Activated CD4-positive, alpha-beta T cell treated with anti-CD3 and anti-CD28 coated beads, Interleukin-2, amount 50 U/mL, for 24 hours (primary cell): ENCODE results near the gene MAP6D1.
A peak's percentile ranks its signal among the peaks of the same experiment; 100 is the strongest.
"Not testable (repeated sequence)": the region's sequence is repeated elsewhere in the genome, so short reads cannot be mapped to it uniquely, and the experiment has no call there.

Experiments
- DNase-seq, 2 donors: peaks; one replicate each; pipeline ENCODE4 v3.0.0-alpha.2; 2020; ENCODE audit warnings: low read depth in 1 of 2, low spot score in 1 of 2

The MAP6D1 gene

DNA sequence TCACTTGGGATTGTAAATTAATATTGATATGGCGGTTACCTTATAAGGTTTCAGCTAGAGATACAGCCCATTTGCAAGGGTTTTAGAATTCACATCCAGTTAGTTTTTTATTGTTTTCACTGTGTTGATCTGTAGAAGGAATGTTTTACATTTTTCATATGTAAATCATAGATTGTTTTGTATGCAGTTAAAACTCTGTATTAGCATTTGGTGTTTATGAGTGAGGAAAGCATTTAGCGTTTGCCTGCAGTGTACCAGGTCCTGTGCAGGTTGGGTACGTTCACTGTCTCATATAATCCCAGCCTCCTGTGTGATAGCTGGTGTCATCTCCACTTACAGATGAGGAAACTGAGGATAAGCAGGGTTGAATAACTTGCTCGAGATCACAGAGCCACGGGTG is 23.8 kb downstream of the MAP6D1 start:
- no peak for DNase-seq

DNA sequence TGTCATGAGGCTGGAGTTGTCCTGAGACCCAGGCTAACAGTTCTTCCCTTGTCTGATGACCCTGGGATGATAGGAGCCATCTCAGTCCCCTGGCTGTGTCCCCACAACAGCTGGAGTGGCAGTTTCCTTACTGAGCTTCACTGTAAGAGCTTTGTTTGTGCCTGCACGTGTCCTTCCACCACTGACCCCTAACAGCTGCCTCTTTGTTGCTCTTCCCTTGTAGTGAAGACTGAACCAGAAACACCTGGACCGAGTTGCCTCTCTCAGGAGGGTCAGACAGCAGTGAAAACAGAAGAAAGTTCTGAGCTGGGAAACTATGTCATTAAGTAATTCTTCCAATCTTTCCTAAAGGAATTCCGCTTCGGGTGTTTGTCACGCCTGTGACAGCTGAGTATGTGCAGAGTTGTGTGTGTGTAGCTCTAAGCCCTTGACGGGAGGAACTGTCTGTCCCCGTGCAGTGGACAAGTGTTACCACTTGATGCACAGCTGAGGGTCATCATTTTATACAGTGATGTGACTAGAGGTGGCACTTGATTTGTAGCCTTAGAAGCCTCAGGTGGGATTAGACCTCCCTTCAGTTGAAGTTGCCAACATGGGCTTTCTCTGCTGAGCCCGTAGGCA is 25.0 kb downstream of the MAP6D1 start:
- no peak for DNase-seq

DNA sequence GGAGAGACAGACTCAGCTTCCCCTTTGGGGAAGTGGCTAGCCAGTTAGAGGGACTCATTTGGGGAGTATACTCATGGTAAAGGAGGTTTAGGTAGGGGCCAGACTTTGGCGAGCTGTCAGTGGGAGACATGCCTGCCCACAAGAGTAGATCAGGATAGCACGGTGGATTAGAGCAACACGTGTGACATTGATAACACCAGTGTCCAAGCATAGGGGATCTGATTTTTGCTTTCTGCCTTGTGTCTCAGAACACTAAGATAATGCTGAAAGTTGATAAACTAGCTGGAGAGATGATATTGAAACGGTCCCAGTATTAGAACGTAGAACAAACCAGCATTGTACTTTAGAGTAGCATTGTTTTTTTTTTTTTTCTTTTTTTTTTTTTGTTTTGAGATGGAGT is 25.9 kb downstream of the MAP6D1 start:
- DNase-seq, result no peak

DNA sequence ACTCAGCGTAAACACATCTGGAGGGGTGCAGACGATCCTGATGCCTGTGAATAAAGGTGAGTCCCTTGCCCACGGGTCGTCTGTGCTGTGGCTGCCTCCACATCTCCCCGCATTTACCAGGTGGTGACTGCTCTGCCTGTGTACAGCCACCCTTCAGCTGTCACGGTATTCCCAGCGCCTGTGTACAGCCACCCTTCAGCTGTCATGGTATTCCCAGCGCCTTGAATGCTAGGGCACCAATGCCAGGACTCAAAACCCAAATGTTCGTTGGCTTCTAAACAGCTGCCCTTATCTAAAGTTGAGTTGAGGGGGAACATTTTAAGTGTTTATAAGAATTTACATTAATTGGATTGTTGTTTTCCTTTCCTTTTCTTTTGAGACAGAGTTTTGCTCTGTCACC is 27.4 kb downstream of the MAP6D1 start:
- no peak for DNase-seq

DNA sequence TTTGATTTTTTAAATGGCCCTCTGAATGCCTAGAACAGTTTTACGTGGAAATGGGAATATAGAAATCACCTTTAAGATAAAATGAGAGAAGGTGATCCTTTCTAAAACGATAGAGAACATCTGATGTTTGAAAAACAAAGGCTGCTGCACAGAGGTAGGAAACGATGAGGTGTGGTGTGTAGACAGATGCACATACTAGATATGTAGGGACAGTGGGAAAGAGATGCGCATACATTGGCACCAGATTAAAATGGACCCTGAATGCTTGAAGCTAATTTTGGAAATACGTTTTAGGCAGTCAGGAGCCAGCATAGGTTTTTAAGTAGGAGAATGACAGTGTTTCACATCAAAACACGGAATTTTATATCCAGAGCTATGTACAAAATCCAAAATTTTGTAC is 29.0 kb downstream of the MAP6D1 start:
- DNase-seq, result no peak

DNA sequence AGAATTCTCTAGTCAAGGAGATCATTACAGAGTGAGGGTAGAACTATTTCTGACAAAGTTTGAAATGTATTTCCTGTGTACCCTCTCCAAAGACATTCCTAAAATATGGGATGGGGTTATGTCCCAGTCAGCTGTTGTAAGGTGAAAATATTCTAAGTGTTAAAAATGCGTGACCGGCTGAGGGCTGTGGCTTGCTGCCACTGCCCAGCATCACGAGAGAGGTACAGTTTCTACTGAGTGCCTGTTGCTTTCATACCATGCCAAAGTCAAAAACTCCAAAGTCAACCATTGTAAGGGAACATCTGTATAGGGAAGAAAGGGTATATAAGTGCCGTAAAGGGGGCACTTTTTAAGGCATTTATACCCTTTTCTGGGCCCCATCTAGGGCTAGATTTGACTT is 30.9 kb downstream of the MAP6D1 start:
- DNase-seq, result no peak

DNA sequence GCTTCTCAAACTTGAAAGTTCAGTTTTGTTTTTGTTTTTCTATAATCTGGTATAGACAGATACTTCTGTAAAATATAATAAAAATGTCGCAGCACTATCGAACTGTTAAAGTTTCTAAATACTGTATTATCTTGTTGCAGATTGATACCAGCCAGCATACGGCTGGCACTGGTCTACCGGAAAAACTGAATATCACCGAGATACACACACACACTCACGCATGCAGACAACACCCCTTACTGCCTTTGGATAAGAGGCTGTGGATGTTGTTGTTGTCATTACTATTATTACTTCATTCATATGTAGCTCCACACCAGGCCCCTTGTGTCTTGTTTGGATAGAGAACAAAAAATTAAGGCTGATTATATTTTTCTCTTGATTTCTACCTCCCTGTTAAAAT is 32.4 kb downstream of the MAP6D1 start:
- no peak for DNase-seq

DNA sequence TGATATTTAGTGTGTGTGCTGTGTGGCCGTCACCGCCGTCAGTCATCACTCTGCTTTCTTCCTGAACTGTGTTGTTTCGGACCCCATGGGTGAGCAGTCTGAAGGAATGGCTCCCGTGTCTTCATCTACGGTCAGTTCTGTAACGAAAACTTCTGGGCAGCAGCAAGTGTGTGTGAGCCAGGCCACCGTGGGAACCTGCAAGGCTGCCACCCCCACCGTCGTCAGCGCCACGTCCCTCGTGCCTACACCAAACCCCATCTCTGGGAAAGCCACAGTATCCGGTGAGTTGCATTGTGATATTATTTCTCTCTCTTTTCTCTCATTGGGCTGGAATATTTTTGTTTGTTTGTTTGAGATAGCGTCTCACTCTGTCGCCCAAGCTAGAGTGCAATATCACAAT is 34.7 kb downstream of the MAP6D1 start:
- DNase-seq, result no peak

DNA sequence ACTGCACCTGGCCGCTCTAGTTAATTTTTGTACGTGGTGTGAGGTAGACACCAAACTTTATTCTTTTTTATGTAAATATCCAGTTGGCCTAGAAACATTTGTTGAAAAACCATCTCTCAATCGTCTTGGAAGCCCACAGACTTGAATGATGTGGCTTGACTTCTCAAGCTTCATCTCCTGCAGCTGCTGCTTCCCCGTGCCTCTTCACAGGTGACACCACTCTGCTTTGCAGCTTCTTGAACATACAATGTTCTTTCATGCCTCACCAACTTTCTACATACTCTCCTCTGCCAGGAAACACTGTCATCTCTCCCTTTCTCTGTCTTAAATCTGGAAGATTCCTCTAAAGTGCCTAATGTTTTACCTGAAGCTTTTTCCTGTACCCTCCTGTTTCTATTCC is 35.6 kb downstream of the MAP6D1 start:
- DNase-seq, result no peak

DNA sequence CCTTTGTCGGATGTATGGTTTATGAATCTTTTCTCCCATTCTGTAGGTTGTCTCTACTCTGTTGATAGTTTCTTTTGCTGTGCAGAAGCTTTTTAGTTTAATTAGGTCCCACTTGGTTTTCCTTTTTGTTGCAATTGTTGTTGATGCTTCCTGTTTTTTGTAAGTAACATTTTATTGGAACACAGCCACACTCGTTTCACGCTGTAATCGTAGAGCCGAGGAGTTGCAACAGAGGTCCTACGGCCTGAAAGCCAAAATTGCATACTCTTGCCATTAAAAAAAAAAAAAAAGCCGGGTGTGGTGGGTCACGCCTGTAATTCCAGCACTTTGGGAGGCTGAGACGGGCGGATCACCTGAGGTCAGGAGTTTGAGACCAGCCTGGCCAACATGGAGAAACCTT is 40.9 kb downstream of the MAP6D1 start:
- not testable (repeated sequence) for DNase-seq

DNA sequence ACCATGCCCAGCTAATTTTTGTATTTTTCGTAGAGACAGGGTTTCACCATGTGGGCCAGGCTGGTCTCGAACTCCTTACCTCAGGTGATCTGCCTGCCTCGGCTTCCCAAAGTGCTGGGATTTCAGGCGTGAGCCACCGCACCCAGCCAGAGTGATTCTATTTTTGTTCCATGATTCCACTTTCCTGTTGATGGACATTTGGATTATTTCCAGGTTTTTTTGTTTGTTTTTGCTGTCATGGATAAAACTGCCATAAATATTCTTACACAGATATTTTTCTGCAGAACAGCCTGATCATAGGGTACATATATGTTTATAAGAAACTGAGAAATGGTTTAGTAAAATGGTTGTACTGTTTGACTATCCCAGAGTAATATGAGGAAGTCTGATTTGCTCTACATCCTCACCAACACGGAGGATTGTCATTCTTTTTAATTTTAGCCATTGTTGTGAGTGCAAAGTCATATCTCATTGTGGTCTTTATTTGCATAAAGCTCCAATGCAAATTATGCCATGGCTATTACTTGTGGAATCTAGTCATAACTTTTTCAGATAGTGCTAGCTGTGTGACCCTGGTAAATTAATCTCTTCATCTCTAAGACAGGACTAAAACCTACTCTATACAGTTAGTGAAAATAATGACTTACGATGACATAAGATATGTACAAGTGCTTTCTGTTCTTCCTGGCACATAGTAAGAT is 42.7 kb downstream of the MAP6D1 start:
- DNase-seq, result no peak

DNA sequence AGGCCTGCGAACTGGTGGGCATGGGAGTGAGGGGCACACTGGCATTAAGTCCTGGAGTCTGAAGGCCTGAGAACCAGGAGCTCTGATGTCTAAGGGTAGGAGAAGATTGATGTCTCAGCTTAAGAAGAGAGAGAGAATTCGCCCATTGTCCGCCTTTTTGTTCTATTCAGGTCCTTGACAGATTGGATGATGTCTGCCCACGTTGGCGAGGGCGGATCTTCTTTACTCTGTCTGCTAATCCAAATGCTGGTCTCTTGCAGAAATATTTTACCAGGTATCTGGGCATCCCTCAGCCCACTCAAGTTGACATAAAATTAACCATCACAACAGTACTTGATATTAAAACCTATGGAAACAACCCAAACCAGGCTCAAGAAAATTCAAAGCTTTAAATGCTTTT is 44.1 kb downstream of the MAP6D1 start:
- no peak for DNase-seq

DNA sequence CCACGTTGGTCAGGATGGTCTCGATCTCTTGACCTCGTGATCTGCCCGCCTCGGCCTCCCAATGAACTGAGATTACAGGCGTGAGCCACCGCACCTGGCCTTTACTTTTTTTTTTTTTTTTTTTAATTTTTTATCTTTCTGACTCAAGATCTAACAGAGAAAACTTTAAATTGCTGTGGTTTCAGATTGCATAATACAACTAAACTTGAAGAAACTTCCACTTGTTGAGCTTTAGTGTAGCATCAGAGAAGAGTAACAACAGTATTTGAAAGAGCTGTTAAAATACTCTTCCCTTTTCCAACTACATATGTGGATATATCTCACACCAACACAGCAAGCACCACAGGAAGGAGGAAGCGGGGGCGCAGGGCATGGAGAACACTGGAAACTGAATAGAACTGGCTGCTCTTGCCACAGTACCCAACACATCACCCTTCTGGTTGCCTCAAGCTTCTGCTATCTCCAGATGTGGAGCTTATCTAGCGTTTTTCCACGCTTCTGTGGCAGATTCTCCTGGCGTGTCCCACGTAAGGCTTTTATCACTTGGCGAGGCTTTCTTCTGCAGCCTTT is 45.4 kb downstream of the MAP6D1 start:
- DNase-seq, result no peak

DNA sequence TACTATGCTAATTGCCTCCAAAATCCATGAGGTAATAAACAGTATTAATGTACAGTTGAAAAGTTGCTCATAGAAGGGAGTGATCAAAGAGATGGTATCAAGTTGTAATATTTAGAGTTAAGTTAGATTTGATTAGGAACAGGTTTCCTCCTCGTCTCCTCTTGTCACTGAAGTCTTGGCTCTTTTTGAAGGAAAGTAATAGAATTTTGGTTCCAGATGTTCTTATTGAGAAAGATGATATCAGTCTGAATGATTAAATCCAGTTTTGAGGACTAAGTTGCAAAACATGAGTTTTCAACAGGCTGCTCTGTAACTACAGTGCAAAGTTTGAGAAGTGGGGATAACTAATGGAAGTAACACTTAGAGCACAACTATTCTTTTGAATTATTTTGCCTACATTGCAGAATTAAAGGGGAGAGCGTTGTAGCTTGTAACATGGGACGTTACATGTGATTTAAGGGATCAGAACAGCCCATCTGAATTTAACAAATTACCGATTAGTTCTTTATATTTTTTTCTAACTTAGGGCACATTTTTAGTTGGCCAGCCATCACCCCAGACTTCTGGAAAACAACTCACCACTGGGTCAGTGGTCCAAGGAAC is 48.3 kb downstream of the MAP6D1 start:
- DNase-seq, result no peak

DNA sequence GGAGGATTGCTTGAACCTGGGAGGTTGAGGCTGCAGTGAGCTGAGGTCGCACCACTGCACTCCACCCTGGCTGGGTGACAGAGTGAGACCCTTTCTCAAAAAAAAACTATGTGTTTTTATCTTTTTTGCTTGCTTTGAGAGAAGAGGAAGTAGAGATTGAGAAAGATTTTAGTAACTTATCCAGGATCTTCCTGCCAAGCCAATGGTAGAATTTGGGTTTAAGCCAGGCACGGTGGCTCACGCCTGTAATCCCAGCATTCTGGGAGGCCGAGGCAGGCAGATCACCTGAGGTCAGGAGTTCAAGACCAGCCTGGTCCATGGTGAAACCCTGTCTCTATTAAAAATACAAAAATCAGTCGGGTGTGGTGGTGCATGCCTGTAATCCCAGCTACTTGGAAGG is 48.9 kb downstream of the MAP6D1 start:
- DNase-seq, result not testable (repeated sequence)

DNA sequence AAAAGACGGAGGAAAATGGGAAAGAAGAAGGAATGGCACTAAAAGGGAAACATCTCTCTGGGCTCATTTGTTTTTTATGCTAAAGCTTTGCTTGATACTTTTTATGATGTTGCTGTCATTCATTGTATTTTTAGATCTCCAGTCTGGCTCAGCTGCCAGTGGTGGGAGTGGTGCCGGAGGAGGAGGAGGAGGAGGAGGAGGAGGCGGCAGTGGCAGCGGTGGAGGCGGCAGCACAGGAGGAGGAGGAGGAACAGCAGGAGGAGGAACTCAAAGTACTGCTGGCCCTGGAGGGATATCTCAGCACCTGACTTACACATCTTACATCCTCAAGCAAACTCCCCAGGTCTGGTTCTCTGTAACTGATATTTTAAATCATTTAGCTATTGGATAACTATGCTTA is 49.6 kb downstream of the MAP6D1 start:
- DNase-seq, result no peak

DNA sequence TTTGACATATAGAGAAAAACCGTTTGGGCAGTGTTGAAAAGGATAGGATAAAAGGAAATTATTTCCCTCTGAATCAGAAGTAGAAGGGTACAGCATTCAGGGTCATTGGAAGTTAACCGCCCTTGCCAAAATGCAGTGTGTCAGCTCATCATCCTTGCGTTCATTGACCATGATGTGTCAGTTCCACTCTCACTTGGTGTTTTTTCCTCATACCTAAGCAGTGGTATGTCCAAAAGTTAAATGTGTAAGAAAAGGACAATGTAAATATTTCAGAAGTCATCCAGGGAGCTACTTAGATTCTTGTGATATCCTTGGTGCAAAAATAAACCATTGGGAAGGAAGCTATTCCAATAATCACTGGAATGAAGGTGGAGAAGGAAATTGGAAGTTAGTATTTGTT is 50.7 kb downstream of the MAP6D1 start:
- no peak for DNase-seq

DNA sequence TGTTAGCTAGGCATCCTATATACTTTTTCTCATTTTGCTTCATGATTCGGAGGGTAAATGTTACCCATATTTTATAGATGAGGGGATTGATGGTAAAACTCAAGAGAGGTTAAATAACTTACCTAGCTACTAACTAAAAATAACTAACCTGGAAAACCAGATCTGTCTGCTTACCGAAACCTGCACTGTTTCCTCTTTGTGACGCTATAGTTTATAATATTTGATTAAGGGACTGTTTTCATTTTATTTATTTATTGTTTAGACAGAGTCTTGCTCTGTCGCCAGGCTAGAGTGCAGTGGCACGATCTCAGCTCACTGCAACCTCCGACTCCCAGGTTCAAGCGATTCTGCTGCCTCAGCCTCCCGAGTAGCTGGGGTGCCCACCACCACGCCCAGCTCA is 55.9 kb downstream of the MAP6D1 start:
- DNase-seq, result no peak

DNA sequence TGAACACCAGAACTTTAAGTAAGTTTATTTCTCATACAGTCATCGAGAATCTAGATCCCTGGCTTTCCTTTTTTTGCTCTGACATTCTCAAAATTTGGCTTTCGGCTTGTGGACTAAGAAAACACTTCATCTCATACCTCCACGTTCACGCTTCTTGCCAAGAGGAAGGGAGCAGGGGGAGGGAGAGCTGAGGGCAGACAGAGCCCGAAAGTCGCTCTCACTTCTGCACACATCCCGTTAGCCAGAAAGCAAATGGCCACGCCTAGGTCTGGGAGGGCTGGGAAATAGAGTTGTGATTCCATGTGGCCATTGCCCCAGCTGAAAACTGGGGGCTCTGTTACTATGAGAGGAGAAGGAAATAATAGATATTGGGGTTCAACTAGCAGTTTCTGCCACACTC is 57.3 kb downstream of the MAP6D1 start:
- no peak for DNase-seq

DNA sequence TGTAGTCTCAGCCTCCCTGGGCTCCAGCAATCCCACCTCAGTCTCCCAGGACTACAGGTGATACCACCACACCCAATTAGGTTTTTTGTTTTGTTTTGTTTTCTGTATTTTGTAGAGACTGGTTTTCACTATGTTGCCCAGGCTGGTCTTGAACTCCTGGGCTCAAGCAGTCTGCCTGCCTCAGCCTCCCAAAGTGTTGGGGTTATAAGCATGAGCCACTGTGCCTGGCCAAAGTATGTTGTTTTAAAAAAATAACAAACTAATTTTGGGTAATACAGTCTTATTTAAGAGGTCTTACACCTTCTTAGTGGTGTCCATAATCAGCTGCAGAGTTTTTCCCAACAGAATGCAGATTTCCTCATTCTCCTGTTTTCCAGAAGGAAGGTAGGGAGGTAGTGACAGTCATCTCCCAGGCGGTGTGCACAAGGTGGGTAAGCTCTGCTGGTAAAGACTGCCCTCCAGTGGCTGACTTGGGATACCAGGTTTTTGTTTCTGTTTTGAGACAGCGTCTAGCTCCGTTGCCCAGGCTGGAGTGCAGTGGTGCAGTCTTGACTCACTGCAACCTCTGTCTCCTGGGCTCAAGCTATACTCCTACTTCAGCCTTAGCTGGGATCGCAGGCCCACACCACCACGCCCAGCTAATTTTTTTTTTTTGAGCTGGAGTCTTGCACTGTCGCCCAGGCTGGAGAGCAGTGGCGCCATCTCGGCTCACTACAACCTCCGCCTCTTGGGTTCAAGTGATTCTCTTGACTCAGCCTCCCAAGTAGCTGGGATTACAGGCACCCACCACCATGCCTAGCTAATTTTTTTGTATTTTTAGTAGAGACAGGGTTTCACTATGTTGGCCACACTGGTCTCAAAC is 58.4 kb downstream of the MAP6D1 start:
- DNase-seq, result peak; percentile 35 to 66

DNA sequence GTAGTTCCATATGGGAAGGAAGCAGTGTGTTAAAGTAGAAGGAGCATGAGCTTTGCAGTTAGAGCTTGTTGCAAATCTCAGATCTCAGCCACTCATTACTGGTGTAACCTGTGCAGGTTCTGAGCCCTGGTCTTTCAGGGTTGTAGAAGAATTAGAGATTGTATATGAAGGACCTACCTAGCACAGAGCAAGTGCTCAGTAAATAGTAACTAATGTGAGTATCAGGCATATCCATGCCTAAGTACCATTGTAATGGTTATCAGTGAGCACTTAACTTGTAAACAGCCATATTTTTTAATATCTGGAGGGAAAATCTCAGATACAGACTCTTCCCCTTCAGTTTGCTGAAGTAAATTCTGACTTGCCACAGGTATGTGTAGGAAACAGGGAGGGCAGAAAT is 59.3 kb downstream of the MAP6D1 start:
- no peak for DNase-seq
